ENCODE measurements around the gene SEMA4D. TPM values are rescaled to one million over a fixed set of nuclear protein-coding genes. Genes with fewer than 3 reads are reported as not detected.

SEMA4D gene
- total RNA-seq, 4 donors from 2014 or later: 23.6 to 77.0 (median 41.3) TPM

GRCh38 chr9:89370593-89370992 lies 127.3 kb downstream of the SEMA4D start:
- H3K27ac ChIP-seq: no peak overlapping the region
- TF ChIP-seq, protein P1, sequence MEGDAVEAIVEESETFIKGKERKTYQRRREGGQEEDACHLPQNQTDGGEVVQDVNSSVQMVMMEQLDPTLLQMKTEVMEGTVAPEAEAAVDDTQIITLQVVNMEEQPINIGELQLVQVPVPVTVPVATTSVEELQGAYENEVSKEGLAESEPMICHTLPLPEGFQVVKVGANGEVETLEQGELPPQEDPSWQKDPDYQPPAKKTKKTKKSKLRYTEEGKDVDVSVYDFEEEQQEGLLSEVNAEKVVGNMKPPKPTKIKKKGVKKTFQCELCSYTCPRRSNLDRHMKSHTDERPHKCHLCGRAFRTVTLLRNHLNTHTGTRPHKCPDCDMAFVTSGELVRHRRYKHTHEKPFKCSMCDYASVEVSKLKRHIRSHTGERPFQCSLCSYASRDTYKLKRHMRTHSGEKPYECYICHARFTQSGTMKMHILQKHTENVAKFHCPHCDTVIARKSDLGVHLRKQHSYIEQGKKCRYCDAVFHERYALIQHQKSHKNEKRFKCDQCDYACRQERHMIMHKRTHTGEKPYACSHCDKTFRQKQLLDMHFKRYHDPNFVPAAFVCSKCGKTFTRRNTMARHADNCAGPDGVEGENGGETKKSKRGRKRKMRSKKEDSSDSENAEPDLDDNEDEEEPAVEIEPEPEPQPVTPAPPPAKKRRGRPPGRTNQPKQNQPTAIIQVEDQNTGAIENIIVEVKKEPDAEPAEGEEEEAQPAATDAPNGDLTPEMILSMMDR (IDR thresholded peaks at IDR 0.05 in 4 of 5, conservative IDR thresholded peaks at IDR 0.05 in 1 of 5): no peak
- TF ChIP-seq POLR2A (IDR thresholded peaks at IDR 0.05): no peak

GRCh38 chr9:89368978-89369377 lies 128.9 kb downstream of the SEMA4D start:
- intact Hi-C loops (cut with DNase I; ENCODE audit: low total_unique reads): no loop called here
- ATAC-seq (no peak), DNase-seq (no peak)
- in situ Hi-C loops (cut with MboI; ENCODE audit: low sequenced_read_pairs in 4 of 4): no loop called here
- H3K4me3 ChIP-seq: no peak overlapping the region
- H3K36me3 ChIP-seq: no peaks in the 10 kb centered on the region
- H3K9me3 ChIP-seq: no peaks in the 10 kb centered on the region
- no peak overlapping the region for H3K27ac ChIP-seq
- no peaks in the 10 kb centered on the region for H3K4me1 ChIP-seq
- no peaks in the 10 kb centered on the region for H3K27me3 ChIP-seq
- no peak for TF ChIP-seq POLR2A (IDR thresholded peaks at IDR 0.05)
- TF ChIP-seq, protein P1 (IDR thresholded peaks at IDR 0.05 in 4 of 5, conservative IDR thresholded peaks at IDR 0.05 in 1 of 5): no peak

More at GRCh38 chr9:89370593-89370992, 127.3 kb downstream of the SEMA4D start:
- Histone ChIP-seq H3K36me3 (no peaks in the 10 kb centered on the region), H3K9me3 (no peaks in the 10 kb centered on the region), H3K4me1 (no peaks in the 10 kb centered on the region), H3K4me3 (no peak overlapping the region), H3K27me3 (no peaks in the 10 kb centered on the region)
- intact Hi-C loops (cut with DNase I; ENCODE audit: low total_unique reads) (no loop called here), in situ Hi-C loops (cut with MboI; ENCODE audit: low sequenced_read_pairs in 4 of 4) (no loop called here)
- ATAC-seq (no peak), DNase-seq (no peak)

GRCh38 chr9:89368550-89368949 lies 129.4 kb downstream of the SEMA4D start:
- H3K36me3 ChIP-seq: no peaks in the 10 kb centered on the region
- H3K9me3 ChIP-seq: no peaks in the 10 kb centered on the region
- H3K27ac ChIP-seq: no peak overlapping the region
- in situ Hi-C loops (cut with MboI; ENCODE audit: low sequenced_read_pairs in 4 of 4) (no loop called here), intact Hi-C loops (cut with DNase I; ENCODE audit: low total_unique reads) (no loop called here)
- H3K27me3 ChIP-seq: no peaks in the 10 kb centered on the region
- H3K4me3 ChIP-seq: no peak overlapping the region
- TF ChIP-seq, protein P1 (IDR thresholded peaks at IDR 0.05 in 4 of 5, conservative IDR thresholded peaks at IDR 0.05 in 1 of 5): no peak
- TF ChIP-seq POLR2A (IDR thresholded peaks at IDR 0.05): no peak
- ATAC-seq (no peak), DNase-seq (no peak)
- no peaks in the 10 kb centered on the region for H3K4me1 ChIP-seq

DNA sequence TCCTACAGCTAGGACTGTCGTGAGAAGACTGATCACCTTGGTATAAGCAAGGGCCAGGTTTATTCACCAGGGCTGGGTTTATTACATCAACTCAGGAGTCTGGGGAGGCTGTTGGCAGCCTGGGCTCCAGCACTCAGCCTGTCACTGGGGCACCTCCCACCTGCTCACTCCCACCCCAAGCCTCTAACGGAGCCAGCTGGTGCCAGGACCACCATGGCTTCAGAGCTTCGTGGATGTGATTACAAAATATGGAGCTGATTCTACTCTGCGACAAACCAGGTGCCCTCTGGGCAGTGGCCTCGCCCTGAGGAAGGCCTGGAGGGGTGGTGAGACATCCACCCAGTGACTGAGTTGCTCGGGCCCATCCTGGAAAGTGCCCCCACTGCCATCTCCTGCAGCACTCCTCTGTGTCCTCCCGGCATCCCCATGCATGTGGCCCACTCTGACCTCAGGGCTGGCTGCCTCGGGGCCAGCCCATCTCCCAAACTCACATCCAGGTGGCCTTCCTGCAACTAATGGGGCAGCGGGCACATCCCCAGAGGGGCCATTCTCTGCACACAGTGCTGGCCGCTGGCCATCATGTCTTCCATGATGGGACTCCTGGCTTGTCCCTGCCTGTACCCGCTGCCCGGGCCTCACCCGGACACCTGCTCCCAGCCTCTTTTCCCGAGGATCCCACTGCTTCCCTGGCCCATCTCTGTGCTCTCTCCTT lies 130.0 kb downstream of the SEMA4D start:
- no peak overlapping the region for H3K4me3 ChIP-seq
- H3K9me3 ChIP-seq: no peaks in the 10 kb centered on the region
- ATAC-seq: no peak
- peak in 1 of 2 donors; percentile 8 for DNase-seq
- TF ChIP-seq POLR2A (IDR thresholded peaks at IDR 0.05): no peak
- TF ChIP-seq, protein P1 (IDR thresholded peaks at IDR 0.05 in 4 of 5, conservative IDR thresholded peaks at IDR 0.05 in 1 of 5): no peak
- H3K27me3 ChIP-seq: no peaks in the 10 kb centered on the region
- H3K27ac ChIP-seq: no peak overlapping the region
- in situ Hi-C loops (cut with MboI; ENCODE audit: low sequenced_read_pairs in 4 of 4) (no loop called here), intact Hi-C loops (cut with DNase I; ENCODE audit: low total_unique reads) (no loop called here)
- H3K4me1 ChIP-seq: no peaks in the 10 kb centered on the region
- peaks cover 0 to under 1% of the 10 kb centered on the region in 2 donors for H3K36me3 ChIP-seq

All from gastrocnemius medialis (tissue), 4 donors.